B cell (primary cell): Measurements from ENCODE around the gene AP1M1. TPM values are rescaled to one million over a fixed set of nuclear protein-coding genes. Genes with fewer than 3 reads are reported as not detected.

Experiments used
- ATAC-seq: fragments of 200-7000 bp; cut with Tn5 transposase; one replicate; pipeline ENCODE4 v1.10.0; 2021; ENCODE audit warnings: low read depth, mild to moderate bottlenecking, moderate number of reproducible peaks, moderate library complexity
- CTCF ChIA-PET: fragments of 350-600 bp; sonication (Branson Sonifier 250); formaldehyde crosslinking; loops from one replicate; lab custom pipeline; 2021; ENCODE audit warnings: antibody characterized with exemption, inconsistent platforms; lab: Charles Lee
- POLR2A ChIA-PET: fragments of 350-600 bp; sonication (Branson Sonifier 250); formaldehyde crosslinking; loops from one replicate; lab custom pipeline; 2021; ENCODE audit warnings: antibody characterized with exemption; lab: Charles Lee
- DNase-seq: peaks from one replicate; pipeline ENCODE4 v3.0.0; 2013
- H2AFZ ChIP-seq: 2 replicates; pipeline ENCODE4 v1.6.1; 2012; ENCODE audit warnings: mild to moderate bottlenecking, low read depth, low read length; ENCODE audit not compliant: insufficient read depth, poor library complexity, severe bottlenecking
- H3K27ac ChIP-seq, 2 donors: 1 replicate in 1 of 2; 2 replicates in 1 of 2; pipeline ENCODE4 v1.5.1; 2012 to 2013; ENCODE audit warnings: low read length in 2 of 2, mild to moderate bottlenecking in 2 of 2, moderate library complexity in 1 of 2
- H3K27me3 ChIP-seq, 4 experiments: fragments of 200-600 bp in 1 of 4; sonication (generic) in 1 of 4; replicated peaks in 1 of 4; 1 replicate in 2 of 4; 2 replicates in 2 of 4; pipeline versions ENCODE4 v1.6.1 to v1.7.0; 2013 to 2016; ENCODE audit warnings: low read length in 3 of 4, mild to moderate bottlenecking in 2 of 4, mixed read lengths in 1 of 4, moderate library complexity in 1 of 4; ENCODE audit not compliant: insufficient read depth in 4 of 4, control insufficient read depth in 3 of 4; ENCODE audit errors: control extremely low read depth in 1 of 4
- H3K36me3 ChIP-seq, 2 experiments: replicated peaks in 1 of 2; 1 replicate in 1 of 2; 2 replicates in 1 of 2; pipeline versions ENCODE4 v1.6.1 to v1.7.1; 2013; ENCODE audit warnings: low read length in 1 of 2; ENCODE audit not compliant: insufficient read depth in 2 of 2, control insufficient read depth in 1 of 2; ENCODE audit errors: control extremely low read depth in 1 of 2, extremely low read depth in 1 of 2
- H3K4me1 ChIP-seq, 2 donors: fragments of 200-600 bp in 1 of 2; sonication (generic) in 1 of 2; 1 replicate in 1 of 2; 2 replicates in 1 of 2; pipeline versions ENCODE4 v1.5.1 to v1.6.1; 2013 to 2017; ENCODE audit warnings: low read length in 2 of 2; ENCODE audit not compliant: control insufficient read depth in 2 of 2, insufficient read depth in 2 of 2
- H3K4me2 ChIP-seq: replicated peaks from 2 replicates; pipeline ENCODE3; 2012; ENCODE audit warnings: mild to moderate bottlenecking, low read depth, low read length; ENCODE audit not compliant: poor library complexity, severe bottlenecking
- H3K4me3 ChIP-seq, 5 experiments: fragments of 200-600 bp in 1 of 5; sonication (generic) in 1 of 5; 1 replicate in 3 of 5; 2 replicates in 2 of 5; pipeline versions ENCODE4 v1.5.1 to v1.7.0; 2011 to 2016; ENCODE audit warnings: low read length in 4 of 5, mild to moderate bottlenecking in 4 of 5, low read depth in 2 of 5, control low read depth in 1 of 5, moderate library complexity in 1 of 5; ENCODE audit not compliant: insufficient read depth in 1 of 5; ENCODE audit errors: control extremely low read depth in 1 of 5, extremely low read depth in 1 of 5
- H3K79me2 ChIP-seq: fragments of 200-600 bp; sonication (generic); one replicate; pipeline ENCODE4 v1.6.0; 2016; ENCODE audit warnings: low read length; ENCODE audit not compliant: control insufficient read depth, insufficient read depth
- H3K9ac ChIP-seq: fragments of 200-600 bp; sonication (generic); 2 replicates; pipeline ENCODE4 v1.6.1; 2017; ENCODE audit warnings: mild to moderate bottlenecking, low read length, moderate library complexity
- H3K9me3 ChIP-seq, 3 donors: one replicate each; pipeline versions ENCODE4 v1.6.1 to v1.7.1; 2013; ENCODE audit warnings: low read length in 2 of 3; ENCODE audit not compliant: control insufficient read depth in 2 of 3, insufficient read depth in 1 of 3; ENCODE audit errors: control extremely low read depth in 1 of 3
- H4K20me1 ChIP-seq: 2 replicates; pipeline ENCODE4 v1.6.0; 2012; ENCODE audit warnings: mild to moderate bottlenecking, low read length; ENCODE audit not compliant: insufficient read depth, control insufficient read depth, poor library complexity, severe bottlenecking
- H3K27ac Mint-ChIP-seq: one replicate; pipeline ENCODE4 v1.8.0; 2021; ENCODE audit warnings: mixed read lengths
- H3K27me3 Mint-ChIP-seq: one replicate; pipeline ENCODE4 v1.8.0; 2021; ENCODE audit warnings: mixed read lengths
- H3K4me1 Mint-ChIP-seq: one replicate; pipeline ENCODE4 v1.8.0; 2021; ENCODE audit warnings: mixed read lengths
- H3K4me3 Mint-ChIP-seq: one replicate; pipeline ENCODE4 v1.8.0; 2021; ENCODE audit warnings: mixed read lengths
- H3K9me3 Mint-ChIP-seq: one replicate; pipeline ENCODE4 v1.8.0; 2022; ENCODE audit warnings: mixed read lengths; ENCODE audit not compliant: insufficient read depth
- EZH2 ChIP-seq: IDR thresholded peaks from 2 replicates; pipeline ENCODE4 v1.6.1; 2012; ENCODE audit warnings: borderline replicate concordance, low read depth, mild to moderate bottlenecking, moderate library complexity, low read length; ENCODE audit not compliant: insufficient read depth, poor library complexity, severe bottlenecking
- WGBS: methylation state at CpG from one replicate; pipeline ENCODE4 v1.1.5; 2013; ENCODE audit warnings: missing lambda C conversion rate; ENCODE audit not compliant: insufficient coverage; 5-methylcytosine and 5-hydroxymethylcytosine counted together
- intact Hi-C: fragments of 100-400 bp; cut with micrococcal nuclease; formaldehyde crosslinking; loops from one replicate; pipeline ENCODE4 v1.10.0; 2022
- polyA plus RNA-seq: library from polyadenylated mRNA; depleted of rRNA; stranded (reverse); fragments of >200 nt; gene quantifications from 2 replicates; pipeline ENCODE4 v1.2.3, GENCODE V29; 2012
- total RNA-seq, 2 donors: library from RNA; stranded (reverse); fragments of 120-200 nt in 1 of 2; gene quantifications; 1 replicate in 1 of 2; 2 replicates in 1 of 2; pipeline versions ENCODE4 v1.2.3 to v1.2.4, GENCODE V29; 2013 to 2022
- TF ChIP-seq, protein P1 (sequence below): fragments of 200-600 bp; IDR thresholded peaks from one replicate; pipeline ENCODE4 v1.8.0; 2022; ENCODE audit warnings: antibody characterized with exemption, mild to moderate bottlenecking

The AP1M1 gene
- total and polyA plus RNA-seq, 2 donors (not counting 1 experiment from before 2014, with no cell fraction given) = 77.8 to 102 TPM

DNA sequence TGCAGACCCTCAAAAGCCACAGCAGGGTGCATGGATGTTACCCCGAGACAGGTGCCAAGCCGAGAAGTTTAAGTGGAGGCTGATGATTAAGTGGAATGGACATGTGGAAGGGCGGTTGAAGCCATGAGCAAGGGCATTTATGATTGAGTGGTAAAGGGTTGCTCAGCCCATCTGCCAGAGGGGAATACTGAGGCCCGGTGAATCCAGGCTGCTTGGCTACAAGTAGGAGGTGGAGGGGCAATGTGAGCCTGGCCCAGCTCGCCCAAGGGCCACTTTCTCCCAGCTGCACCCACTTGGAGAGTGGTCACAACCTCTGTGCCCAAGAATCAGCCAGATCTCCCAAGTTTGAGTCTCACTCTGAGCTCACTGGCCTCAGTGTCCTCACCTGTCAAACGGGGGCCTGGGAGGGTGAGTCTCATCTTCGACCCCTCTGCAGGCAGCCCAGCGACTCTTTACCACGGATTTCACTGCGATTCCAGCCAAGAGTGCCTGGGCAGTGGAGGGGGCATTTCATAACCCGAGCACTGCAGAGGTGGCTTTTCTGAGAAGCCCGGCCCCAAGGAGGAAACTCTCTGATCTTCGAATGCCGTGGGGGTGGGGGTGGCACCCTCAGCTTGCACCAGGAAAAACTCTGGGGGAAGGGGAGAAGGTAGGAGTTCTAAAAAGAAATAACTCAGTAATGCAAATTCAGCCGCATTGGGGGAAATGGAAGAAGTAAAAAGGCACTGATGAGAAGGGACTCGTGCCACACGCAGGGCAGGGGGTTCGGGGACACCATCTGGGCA is 64.1 kb downstream of the AP1M1 start:
- Histone ChIP-seq H3K9ac (peak overlapping the region; percentile 34), H3K36me3 (no peaks in the 10 kb centered on the region), H3K4me3 (peak overlapping the region in 1 of 5 experiments; percentile 11), H3K79me2 (no peaks in the 10 kb centered on the region), H3K27ac (peak overlapping the region; percentile 87 to 89), H4K20me1 (no peaks in the 10 kb centered on the region), H3K4me2 (peak overlapping the region; percentile 79), H2AFZ (no peak overlapping the region), H3K4me1 (peaks cover 67 to 79% of the 10 kb centered on the region in 2 donors), H3K9me3 (peaks cover 0 to 17% (median 3%) of the 10 kb centered on the region in 3 donors), H3K27me3 (no peaks in the 10 kb centered on the region)
- H3K9me3 Mint-ChIP-seq = no peaks in the 10 kb centered on the region
- H3K27ac Mint-ChIP-seq = peak overlapping the region; percentile 95
- ChIA-PET POLR2A (interaction anchor here (0.5 to 8.0 kb wide), 12 partner anchors 7 to 155 kb away, joined by 3 to 67 read pairs (median 4); partner anchors contain the start of gene KLF2), CTCF (interaction anchor here (0.6 to 7.6 kb wide), 8 partner anchors 11 to 156 kb away, joined by 3 to 47 read pairs (median 4); no protein-coding TSS in a partner anchor)
- no peak for ATAC-seq
- TF ChIP-seq EZH2 = no peak
- TF ChIP-seq, protein P1, sequence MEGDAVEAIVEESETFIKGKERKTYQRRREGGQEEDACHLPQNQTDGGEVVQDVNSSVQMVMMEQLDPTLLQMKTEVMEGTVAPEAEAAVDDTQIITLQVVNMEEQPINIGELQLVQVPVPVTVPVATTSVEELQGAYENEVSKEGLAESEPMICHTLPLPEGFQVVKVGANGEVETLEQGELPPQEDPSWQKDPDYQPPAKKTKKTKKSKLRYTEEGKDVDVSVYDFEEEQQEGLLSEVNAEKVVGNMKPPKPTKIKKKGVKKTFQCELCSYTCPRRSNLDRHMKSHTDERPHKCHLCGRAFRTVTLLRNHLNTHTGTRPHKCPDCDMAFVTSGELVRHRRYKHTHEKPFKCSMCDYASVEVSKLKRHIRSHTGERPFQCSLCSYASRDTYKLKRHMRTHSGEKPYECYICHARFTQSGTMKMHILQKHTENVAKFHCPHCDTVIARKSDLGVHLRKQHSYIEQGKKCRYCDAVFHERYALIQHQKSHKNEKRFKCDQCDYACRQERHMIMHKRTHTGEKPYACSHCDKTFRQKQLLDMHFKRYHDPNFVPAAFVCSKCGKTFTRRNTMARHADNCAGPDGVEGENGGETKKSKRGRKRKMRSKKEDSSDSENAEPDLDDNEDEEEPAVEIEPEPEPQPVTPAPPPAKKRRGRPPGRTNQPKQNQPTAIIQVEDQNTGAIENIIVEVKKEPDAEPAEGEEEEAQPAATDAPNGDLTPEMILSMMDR = no peak
- intact Hi-C loops = loop anchor here (2.0 to 5.0 kb wide), 3 partner anchors 21 to 326 kb away; partner anchors contain the start of gene HSH2D
- H3K4me3 Mint-ChIP-seq = peak overlapping the region; percentile 78
- no peak for DNase-seq
- peaks cover 78% of the 10 kb centered on the region for H3K4me1 Mint-ChIP-seq
- 36% methylated on average over 14 of the region's 18 CpGs for WGBS
- no peaks in the 10 kb centered on the region for H3K27me3 Mint-ChIP-seq
